Body of pancreas (tissue), 4 donors: ENCODE results near the gene JMY. TPM values are rescaled to one million over a fixed set of nuclear protein-coding genes. Genes with fewer than 3 reads are reported as not detected.

Experiments
- ATAC-seq: fragments of 150-250 bp; one replicate; pipeline ENCODE4 v1.9.1; 2016
- DNase-seq, 4 donors: peaks; one replicate each; pipeline ENCODE4 v3.0.0-alpha.2; 2019
- H3K27ac ChIP-seq, 4 donors: fragments of 200-600 bp; sonication (generic); 1 replicate in 3 of 4; 2 replicates in 1 of 4; pipeline versions ENCODE4 v1.5.1 to v1.6.1; 2016 to 2019; ENCODE audit warnings: mild to moderate bottlenecking in 1 of 4, mixed read lengths in 1 of 4, moderate library complexity in 1 of 4
- H3K27me3 ChIP-seq, 2 donors: fragments of 200-600 bp; sonication (generic); one replicate each; pipeline ENCODE4 v1.6.0; 2016; ENCODE audit warnings: mild to moderate bottlenecking in 1 of 2
- H3K36me3 ChIP-seq, 2 donors: fragments of 200-600 bp; sonication (generic); replicated peaks in 1 of 2; 2 replicates each; pipeline ENCODE4 v1.5.1; 2016; ENCODE audit warnings: low read depth in 2 of 2; ENCODE audit not compliant: insufficient read depth in 1 of 2
- H3K4me1 ChIP-seq: fragments of 200-600 bp; sonication (generic); one replicate; pipeline ENCODE4 v1.6.0; 2016
- H3K4me3 ChIP-seq, 2 donors: fragments of 200-600 bp; sonication (generic); 1 replicate in 1 of 2; 2 replicates in 1 of 2; pipeline ENCODE4 v1.5.1; 2016 to 2019
- H3K9me3 ChIP-seq, 3 donors: fragments of 200-600 bp; sonication (generic); 1 replicate in 2 of 3; 2 replicates in 1 of 3; pipeline ENCODE4 v1.5.1; 2016
- CTCF ChIP-seq, 7 experiments: fragments of 450-650 bp in 4 of 7; fragments of 200-600 bp in 3 of 7; sonication (generic) in 3 of 7; IDR thresholded peaks; one replicate each; pipeline ENCODE4 v1.5.1; 2016 to 2019; ENCODE audit warnings: antibody characterized with exemption in 7 of 7
- POLR2A ChIP-seq, 3 donors: fragments of 450-650 bp; IDR thresholded peaks; one replicate each; pipeline ENCODE4 v1.6.1; 2016; ENCODE audit warnings: antibody characterized with exemption in 3 of 3, mild to moderate bottlenecking in 2 of 3
- WGBS, 2 donors: methylation state at CpG; one replicate each; pipeline ENCODE4 v1.1.5; 2017; 5-methylcytosine and 5-hydroxymethylcytosine counted together
- intact Hi-C: fragments of 100-400 bp; cut with DNase I; formaldehyde crosslinking; loops from one replicate; pipeline ENCODE4 v1.15.1; 2023
- total RNA-seq, 2 donors: library from RNA; depleted of rRNA; stranded (reverse); fragments of >200 nt; gene quantifications; one replicate each; pipeline ENCODE4 v1.1.0, GENCODE V29; 2016

Gene JMY
- total RNA-seq, 2 donors from 2014 or later = 11.9 to 15.8 TPM

GRCh38 chr5:79205965-79206364 is 30.0 kb upstream of the JMY start:
- WGBS, 2 donors = 59 to 62% methylated on average over 3 of the region's 3 CpGs
- intact Hi-C loops = no loop called here
- no peaks in the 10 kb centered on the region for H3K27me3 ChIP-seq
- no peak for DNase-seq
- no peaks in the 10 kb centered on the region for H3K9me3 ChIP-seq
- no peak overlapping the region for H3K27ac ChIP-seq
- no peak overlapping the region for H3K4me3 ChIP-seq
- ATAC-seq = no peak
- no peaks in the 10 kb centered on the region for H3K4me1 ChIP-seq
- no peaks in the 10 kb centered on the region for H3K36me3 ChIP-seq
- TF ChIP-seq POLR2A (IDR thresholded peaks at IDR 0.05) = no peak
- no peak for TF ChIP-seq CTCF (IDR thresholded peaks at IDR 0.05)

DNA sequence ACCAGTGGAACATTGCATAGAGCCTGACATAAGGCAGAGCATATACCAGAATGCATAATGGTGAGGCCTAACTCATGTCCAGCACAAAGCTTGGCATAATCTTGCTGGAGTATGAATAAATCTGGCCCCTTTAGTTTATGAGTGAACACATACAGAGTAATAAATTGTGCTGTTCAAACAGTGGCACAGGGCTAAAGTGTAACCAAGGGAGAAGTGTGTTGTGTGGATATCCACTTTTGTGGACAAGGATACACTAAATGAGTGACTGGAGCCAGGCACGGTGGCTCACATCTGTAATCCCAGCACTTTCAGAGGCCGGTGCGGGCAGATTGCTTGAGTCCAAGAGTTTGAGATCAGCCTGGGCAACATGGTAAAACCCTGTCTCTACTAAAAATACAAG is 29.4 kb upstream of the JMY start:
- H3K9me3 ChIP-seq = no peaks in the 10 kb centered on the region
- H3K4me1 ChIP-seq = no peaks in the 10 kb centered on the region
- no peak overlapping the region for H3K4me3 ChIP-seq
- H3K27ac ChIP-seq = no peak overlapping the region
- H3K27me3 ChIP-seq = no peaks in the 10 kb centered on the region
- TF ChIP-seq CTCF (IDR thresholded peaks at IDR 0.05) = no peak
- no peak for TF ChIP-seq POLR2A (IDR thresholded peaks at IDR 0.05)
- whole genome bisulfite sequencing, 2 donors = 84 to 87% methylated on average over 3 of the region's 3 CpGs
- no peak for DNase-seq
- intact Hi-C loops = no loop called here
- H3K36me3 ChIP-seq = no peaks in the 10 kb centered on the region
- ATAC-seq = no peak

DNA sequence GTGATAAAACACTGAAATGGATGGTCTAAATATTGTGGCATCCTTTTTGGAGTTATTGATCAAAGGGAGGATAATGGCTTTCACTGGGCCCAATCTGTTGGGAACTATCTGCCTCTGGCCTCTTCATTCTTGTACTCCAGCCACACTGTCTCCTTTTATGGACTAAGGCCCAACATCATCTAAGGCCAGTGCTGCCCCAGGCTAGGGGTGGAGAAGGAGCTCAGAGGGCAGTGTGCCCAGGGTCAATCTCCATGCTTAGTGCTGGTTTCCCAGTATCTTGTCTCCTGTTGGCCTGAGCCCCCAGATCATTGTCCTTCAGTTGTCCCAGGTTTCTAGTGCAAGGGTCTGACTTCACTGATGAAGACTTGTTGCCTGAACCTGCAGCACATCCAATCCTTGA is 26.4 kb upstream of the JMY start:
- H3K27me3 ChIP-seq = no peaks in the 10 kb centered on the region
- intact Hi-C loops = no loop called here
- no peaks in the 10 kb centered on the region for H3K36me3 ChIP-seq
- TF ChIP-seq POLR2A (IDR thresholded peaks at IDR 0.05) (no peak), CTCF (IDR thresholded peaks at IDR 0.05) (no peak)
- no peak overlapping the region for H3K27ac ChIP-seq
- no peaks in the 10 kb centered on the region for H3K9me3 ChIP-seq
- H3K4me3 ChIP-seq = no peak overlapping the region
- DNase-seq (no peak), ATAC-seq (no peak)
- no peaks in the 10 kb centered on the region for H3K4me1 ChIP-seq

GRCh38 chr5:79224286-79224984 is 11.5 kb upstream of the JMY start:
- H3K4me3 ChIP-seq = no peak overlapping the region
- WGBS, 2 donors = 66 to 75% methylated on average over 4 of the region's 4 CpGs
- no peaks in the 10 kb centered on the region for H3K27me3 ChIP-seq
- H3K36me3 ChIP-seq = no peaks in the 10 kb centered on the region
- no peak overlapping the region for H3K27ac ChIP-seq
- intact Hi-C loops = no loop called here
- H3K9me3 ChIP-seq = no peaks in the 10 kb centered on the region
- no peak for ATAC-seq
- DNase-seq = no peak
- H3K4me1 ChIP-seq = no peaks in the 10 kb centered on the region
- TF ChIP-seq CTCF (IDR thresholded peaks at IDR 0.05) (no peak), POLR2A (IDR thresholded peaks at IDR 0.05) (no peak)

DNA sequence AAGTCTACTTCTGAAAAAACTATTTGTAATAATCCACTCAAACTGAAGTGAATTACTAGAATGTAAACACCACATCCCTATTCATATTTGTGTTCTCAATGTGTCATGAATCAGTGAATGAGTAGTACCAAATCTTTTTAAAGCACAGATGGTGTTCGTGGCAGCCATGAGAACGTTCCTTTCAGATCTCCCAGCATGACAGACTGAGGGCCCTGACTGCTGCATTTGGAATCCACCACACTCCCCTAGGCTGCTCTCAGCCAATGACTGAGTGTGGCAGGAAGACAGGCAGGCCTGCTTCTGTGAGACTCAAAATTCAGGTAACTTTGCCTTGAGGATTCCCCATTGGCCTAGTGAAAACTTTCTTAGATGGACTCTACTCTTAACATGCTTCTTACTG is 10.9 kb upstream of the JMY start:
- DNase-seq = no peak
- Histone ChIP-seq H3K27me3 (no peaks in the 10 kb centered on the region), H3K4me3 (no peak overlapping the region), H3K4me1 (no peaks in the 10 kb centered on the region), H3K36me3 (no peaks in the 10 kb centered on the region), H3K27ac (no peak overlapping the region), H3K9me3 (no peaks in the 10 kb centered on the region)
- ATAC-seq = no peak
- TF ChIP-seq POLR2A (IDR thresholded peaks at IDR 0.05) (no peak), CTCF (IDR thresholded peaks at IDR 0.05) (no peak)
- WGBS, 2 donors = 78 to 85% methylated on average over 2 of the region's 2 CpGs
- intact Hi-C loops = no loop called here
